HG03135 (cell line): Measurements from ENCODE around the gene RASA3.
"Not testable (repeated sequence)": the region's sequence is repeated elsewhere in the genome, so short reads cannot be mapped to it uniquely, and the experiment has no call there.

Source experiments
- ATAC-seq: cut with Tn5 transposase; IDR thresholded peaks from one replicate; pipeline ENCODE4 v1.9.1; 2021; ENCODE audit warnings: mild to moderate bottlenecking, moderate library complexity; ENCODE audit not compliant: unreplicated experiment

Gene RASA3

DNA sequence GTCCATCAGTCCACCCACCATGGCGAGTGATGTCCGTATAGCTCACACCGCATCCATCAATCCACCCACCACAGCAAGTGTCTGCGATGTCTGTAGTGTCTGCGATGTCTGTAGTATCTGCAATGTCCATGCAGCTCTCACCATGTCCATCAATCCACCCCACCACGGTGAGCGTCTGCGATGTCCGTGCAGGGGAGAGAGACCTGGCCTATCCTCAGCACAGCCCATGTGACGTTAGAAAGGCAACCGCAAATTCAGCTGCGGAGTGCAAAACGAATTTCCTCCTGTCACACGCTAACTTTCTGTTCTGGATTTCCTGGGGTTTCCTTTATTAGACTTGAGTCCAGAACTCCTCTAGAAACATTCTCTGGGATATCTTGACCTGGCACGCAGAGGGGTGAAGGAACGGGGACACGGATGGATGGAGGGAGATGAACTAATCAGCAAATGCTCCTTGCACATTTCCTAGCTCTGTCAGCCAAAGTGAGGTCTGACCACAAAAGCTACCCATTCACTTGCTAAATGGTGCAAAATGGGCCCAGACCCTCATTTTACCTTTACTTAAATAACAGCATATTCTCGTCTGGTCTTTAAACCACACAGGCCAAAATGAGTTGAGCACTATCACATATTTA lies 18.3 kb downstream of the RASA3 start:
- no peak for ATAC-seq

DNA sequence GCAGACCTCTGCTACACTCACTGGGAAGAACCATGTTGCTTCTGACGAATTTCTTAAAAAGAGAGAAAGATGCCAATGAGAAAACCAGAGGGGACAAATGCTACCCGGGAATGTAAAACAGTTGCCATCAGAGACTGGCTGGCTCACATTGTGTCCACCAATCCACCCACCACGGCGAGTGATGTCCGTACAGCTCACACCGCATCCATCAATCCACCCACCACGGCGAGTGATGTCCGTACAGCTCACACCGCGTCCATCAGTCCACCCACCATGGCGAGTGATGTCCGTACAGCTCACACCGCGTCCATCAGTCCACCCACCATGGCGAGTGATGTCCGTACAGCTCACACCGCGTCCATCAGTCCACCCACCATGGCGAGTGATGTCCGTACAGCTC lies 19.0 kb downstream of the RASA3 start:
- not testable (repeated sequence) for ATAC-seq

DNA sequence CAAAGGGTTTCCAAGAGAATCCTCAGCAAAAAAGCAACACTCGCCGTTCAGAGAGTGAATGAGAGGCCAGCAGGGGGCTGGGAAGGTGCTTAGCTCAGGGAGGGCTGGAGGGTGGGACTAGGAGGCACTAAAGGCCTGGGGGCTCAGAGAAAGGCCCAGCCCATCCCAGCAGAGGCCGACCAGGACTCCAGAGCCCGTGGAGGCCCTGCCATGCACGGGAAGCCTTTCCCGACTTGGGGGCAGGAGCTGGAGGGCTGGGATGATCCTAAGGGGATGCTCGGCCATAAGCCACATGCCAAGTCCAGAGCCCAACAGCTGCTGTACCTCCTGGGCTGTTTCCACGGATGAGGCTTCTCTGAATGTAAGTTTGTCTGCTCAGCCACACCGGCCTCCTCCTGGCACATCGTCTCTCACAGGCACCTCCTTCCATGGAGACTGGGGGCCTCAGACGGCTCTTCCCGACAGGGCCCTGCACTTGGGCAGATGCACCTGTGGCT lies 19.5 kb downstream of the RASA3 start:
- ATAC-seq = no peak

- no peak for ATAC-seq
These were observed 20.1 kb downstream of the RASA3 start for GRCh38 chr13:114112231-114112825.

- ATAC-seq = no peak
These were observed 20.8 kb downstream of the RASA3 start for GRCh38 chr13:114111577-114111976.

DNA sequence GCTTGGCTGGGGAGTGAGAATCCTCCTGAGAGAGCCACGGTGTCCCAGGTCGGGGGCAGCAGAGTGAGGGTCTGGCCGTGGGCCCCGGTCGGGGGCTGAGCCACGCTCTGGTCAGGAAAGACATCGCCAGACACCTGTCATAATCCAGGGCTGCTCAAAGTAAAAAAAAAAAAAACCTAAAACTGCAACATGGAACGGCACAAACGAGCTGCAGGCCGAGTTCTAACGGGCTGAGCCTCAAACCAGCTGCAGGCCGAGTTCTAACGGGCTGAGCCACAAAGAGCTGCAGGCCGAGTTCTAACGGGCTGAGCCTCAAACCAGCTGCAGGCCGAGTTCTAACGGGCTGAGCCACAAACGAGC lies 21.6 kb downstream of the RASA3 start:
- ATAC-seq = not testable (repeated sequence)

GRCh38 chr13:114110091-114110829 lies 22.2 kb downstream of the RASA3 start:
- ATAC-seq = no peak

DNA sequence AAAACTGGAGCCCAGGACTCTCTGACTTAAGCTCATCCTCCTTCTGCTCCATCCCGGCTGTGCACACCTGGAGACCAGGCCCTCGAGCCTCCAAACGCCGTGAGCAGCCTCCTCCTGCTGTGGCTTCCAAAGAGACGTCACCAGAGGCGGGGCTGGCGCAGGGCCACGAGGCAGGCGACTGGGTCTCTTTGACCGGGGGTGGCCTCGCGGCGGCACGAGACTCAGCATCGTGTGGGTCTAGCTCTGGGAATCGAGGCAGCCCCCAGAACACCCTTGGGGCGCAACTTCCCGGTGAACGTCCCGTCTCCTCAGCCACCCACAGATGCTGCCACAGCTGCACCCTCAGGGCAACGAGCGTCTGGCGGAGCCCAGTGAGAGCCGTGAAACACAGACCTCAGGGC lies 22.8 kb downstream of the RASA3 start:
- ATAC-seq = no peak

GRCh38 chr13:114108894-114109293 lies 23.5 kb downstream of the RASA3 start:
- no peak for ATAC-seq

DNA sequence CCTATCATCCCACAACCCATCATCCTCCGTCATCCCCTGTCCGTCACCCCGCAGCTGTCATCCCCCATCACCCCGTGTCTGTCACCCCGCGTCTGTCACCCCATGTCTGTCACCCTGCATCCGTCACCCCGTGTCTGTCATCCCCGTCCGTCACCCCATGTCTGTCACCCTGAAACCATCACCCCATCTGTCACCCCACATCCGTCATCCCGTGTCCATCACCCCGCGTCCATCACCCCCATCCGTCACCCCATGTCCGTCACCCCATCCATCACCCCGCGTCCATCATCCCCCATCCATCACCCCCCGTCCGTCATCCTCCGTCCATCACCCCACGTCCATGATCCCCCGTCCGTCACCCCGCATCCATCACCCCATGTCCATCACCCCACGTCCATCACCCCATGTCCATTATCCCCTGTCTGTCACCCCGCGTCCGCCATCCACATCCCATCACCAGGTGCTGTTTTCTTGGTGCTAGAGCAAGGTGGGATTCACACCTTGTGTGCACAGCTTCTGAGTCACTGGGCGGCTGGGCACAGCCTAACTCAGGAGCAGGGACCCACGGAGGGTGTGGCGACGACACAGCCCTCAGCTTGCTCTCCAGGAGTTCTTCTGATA lies 24.2 kb downstream of the RASA3 start:
- no peak for ATAC-seq

GRCh38 chr13:114107686-114108081 lies 24.7 kb downstream of the RASA3 start:
- no peak for ATAC-seq

DNA sequence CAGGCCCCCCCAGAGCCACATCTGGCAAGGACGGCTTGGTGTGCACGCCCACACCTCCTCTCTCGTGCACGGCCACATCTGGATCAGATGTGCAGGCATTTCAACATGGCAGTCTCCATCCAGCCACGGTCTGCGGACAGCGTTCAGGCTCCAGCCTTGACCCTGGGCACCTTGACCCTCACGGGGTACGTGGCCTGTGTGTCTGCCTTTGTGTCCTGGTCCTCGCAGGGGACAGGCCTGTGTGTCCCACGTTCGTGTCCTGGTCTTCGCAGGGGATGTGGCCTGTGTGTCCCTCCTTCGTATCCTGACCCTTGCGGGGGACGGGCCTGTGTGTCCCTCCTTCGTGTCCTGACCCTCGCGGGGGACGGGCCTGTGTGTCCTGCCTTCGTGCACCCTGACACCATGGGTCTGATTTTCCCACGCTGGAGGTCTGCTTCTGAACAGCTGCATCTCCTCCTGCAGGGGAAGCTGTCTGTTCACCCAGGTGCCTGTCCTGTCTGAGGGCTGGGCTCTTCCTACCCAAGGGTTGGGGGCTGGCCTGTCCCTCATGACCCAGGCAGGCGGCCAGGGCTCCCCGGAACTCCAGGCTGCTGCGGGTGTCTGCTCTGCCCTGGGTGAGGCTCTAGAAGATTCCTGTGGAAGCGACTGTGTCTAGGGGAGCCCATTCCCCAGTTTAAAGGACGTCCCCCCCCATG lies 25.3 kb downstream of the RASA3 start:
- no peak for ATAC-seq

DNA sequence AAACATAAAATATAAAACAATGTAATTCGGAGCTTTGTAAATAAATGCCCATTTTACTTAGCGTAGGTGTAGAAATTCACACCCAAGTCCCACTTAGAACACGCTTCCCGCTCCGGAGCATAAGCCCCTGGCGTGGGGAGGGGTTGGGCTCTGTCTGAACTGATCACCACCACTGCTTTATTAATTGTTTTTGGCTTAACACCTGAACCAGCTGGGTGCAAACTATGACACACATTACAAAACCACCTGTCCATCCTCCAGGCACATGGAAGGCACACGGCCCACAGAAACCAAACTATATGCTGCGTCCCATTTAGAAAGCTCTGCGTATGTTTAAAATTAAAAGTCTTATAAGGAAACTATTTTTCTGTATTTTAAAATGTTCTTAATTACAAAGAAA lies 25.9 kb downstream of the RASA3 start:
- ATAC-seq = no peak

DNA sequence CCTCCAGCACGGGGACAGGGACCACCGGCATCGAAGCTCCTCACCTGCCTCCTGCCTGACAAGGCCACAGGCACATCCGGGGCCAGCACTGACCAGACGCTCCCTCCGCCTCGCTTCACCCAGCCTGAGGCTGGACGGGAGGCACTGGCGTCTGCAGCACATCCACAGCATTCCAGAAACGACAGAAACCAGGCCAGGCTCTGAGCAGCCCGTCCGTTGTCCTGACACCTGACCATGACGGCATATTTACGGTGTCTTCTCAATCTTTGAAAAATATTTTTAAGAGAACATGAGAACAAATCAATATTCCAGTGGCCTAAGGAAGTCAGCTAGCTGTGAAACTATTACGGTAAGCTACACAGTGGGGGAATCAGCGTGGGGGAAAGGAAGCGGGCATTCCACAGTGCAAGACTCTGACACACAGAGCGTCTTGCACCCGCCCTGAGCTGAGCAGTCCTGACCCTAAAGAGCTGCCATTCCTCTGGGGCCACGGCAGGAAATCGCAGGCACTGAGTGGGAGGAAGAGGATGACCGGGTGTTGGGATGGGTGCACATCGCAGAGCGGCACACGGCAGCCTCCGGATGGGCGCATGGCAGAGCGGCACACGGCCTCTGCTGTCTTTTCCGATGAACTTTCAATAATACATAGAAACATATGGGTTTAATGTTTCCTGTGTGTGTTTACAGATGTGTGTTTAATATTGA lies 26.8 kb downstream of the RASA3 start:
- ATAC-seq = no peak

- no peak for ATAC-seq
These were observed 27.5 kb downstream of the RASA3 start for GRCh38 chr13:114104655-114105520.

DNA sequence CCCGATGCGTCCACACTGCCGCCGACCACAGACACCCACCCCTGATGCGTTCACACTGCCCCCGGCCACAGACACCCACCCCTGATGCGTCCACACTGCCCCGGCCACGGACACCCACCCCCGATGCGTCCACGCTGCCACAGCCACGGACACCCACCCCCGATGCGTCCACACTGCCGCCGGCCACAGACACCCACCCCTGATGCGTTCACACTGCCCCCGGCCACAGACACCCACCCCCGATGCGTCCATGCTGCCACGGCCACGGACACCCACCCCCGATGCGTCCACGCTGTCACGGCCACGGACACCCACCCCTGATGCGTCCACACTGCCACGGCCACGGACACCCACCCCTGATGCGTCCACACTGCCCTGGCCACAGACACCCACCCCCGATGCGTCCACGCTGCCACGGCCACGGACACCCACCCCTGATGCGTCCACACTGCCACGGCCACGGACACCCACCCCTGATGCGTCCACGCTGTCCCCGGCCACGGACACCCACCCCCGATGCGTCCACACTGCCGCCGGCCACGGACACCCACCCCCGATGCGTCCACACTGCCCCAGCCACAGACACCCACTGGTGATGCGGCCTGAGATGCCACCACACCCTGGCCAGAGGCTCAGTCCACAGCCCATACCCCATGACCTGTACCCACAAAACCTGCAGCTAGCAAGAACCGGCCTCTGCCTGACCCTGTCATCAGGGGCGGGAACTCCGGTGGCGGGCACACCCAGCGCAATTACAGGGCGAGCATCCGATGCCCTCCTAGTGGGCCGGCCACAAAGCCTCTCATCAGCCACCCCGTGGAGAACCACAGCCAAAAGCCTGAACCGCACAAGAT lies 28.4 kb downstream of the RASA3 start:
- no peak for ATAC-seq

DNA sequence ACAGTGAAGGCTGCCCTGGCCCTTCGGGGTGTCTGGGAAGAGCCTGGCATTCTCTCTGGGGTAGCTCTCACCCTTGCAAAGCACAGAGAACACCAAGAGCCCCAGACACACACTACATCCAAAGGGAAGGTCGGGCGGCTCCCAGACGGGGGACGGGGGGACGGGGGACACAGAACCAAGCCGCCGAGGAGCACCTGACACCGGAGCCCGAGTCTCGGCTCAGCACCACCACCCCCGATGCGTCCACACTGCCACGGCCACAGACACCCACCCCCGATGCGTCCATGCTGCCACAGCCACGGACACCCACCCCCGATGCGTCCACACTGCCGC lies 29.2 kb downstream of the RASA3 start:
- not testable (repeated sequence) for ATAC-seq

- no peak for ATAC-seq
These were observed 29.7 kb downstream of the RASA3 start for GRCh38 chr13:114102521-114103288.
